Middle frontal gyrus (tissue), 1 donor: ENCODE data around the gene ME3.
"Not testable (repeated sequence)": the region's sequence is repeated elsewhere in the genome, so short reads cannot be mapped to it uniquely, and the experiment has no call there.

Experiments
- DNase-seq: peaks from one replicate; pipeline ENCODE4 v3.0.0-alpha.2; 2015; ENCODE audit warnings: low spot score; ENCODE audit errors: extremely low spot score

The ME3 gene

DNA sequence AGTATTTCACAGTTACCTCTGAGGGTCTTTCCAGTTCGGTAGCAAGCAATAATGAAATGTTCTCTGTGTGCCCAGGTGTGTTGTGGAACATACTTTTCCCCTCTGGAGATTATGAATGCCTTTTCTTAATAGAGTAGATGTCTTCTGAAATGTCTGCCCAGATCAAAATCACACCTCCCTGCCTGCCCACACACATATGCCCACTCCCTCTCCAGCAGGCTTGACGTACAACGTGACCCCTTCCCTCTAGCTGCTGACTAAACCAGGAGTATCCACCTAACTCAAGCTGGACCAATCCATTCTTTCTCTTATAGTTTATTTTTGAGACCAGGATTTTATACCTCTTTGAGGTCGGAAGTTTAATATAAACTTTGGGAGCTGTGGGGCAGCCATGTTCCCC is 48.7 kb downstream of the ME3 start:
- DNase-seq: no peak

DNA sequence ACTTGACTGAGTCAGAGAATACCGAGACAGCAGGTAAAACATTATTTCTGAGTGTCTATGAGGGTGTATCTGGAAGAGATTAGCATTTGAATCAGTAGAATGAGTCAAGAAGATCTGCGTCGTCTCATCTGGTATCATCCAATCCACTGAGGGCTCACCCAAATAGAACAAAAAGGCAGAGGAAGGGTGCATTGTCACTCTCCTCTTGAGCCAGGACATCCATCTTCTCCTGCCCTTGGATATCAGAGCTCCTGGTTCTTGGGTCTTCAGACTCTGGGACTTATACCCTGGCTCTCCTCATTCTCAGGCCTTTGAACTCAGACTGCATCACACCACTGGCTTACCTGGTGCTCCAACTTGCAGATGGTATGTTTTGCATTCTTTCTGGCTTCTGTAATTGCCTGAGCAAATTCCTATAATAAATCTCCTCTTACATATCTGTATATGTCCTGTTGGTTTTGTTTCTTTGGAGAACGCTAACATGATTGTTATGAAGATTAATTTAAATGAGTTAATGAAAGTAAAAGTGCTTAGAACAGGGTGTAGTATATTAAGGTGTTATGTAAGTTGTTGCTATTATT is 49.3 kb downstream of the ME3 start:
- no peak for DNase-seq

DNA sequence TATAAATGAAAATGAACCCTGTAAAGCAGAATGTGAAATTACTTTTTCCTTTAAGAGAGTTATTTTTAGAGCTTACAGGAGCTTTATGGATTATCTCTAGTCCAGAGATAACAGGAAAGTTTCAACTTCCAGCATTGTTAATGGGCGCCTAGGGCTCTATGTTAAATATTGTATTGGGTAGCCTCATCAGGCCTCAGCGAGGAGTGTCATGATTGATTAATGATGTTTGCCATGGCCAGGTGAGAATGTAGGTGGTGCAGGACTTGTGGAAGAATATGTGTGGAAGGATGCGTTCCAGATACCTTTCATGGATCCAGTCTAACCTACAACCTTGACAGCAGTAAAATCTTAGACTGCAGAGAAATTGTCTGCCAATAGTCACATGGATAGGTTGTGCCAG is 50.6 kb downstream of the ME3 start:
- DNase-seq: no peak

DNA sequence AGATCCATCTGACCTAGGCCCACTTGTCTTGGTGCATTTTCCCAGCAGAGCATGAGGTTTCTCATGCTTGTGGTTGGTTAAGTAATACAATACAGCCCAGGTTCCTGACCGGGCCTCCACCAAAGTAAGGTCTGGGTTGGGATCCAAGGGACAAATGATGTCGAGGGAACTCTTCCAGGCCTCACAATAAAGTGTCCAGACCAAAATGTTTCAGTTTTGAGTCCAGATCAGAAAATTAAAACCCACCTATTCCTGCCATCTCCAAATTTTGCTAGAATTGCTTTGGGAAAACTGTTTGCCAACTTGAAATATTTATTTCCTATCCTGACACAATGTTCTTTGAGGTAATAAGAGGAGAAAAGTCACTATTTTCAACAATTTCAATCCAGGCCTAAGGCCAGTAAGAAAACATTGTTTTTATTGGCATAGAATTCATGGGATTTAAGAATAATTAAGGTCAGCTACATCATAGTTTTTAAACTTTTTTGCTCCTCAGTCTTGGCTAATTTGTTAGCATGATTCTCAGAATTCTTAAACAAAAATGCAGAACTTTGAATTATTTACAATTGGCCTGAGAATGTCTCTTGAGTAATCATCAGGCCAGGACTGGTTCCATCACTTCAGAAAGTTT is 51.4 kb downstream of the ME3 start:
- no peak for DNase-seq

DNA sequence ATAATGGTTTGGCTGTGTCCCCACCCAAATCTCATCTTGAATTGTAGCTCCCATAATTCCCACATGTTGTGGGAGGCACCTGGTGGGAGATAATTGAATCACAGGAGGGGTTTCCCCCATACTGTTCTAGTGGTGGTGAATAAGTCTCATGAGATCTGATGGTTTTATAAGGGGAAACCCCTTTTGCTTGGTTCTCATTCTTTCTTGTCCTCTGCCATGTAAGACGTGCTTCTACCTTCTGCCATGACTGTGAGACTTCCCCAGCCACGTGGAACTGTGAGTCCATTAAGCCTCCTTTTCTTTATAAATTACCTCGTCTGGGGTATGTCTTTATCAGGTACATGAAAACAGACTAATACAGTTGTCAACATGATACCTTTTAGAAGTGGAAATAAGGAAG is 53.0 kb downstream of the ME3 start:
- not testable (repeated sequence) for DNase-seq

DNA sequence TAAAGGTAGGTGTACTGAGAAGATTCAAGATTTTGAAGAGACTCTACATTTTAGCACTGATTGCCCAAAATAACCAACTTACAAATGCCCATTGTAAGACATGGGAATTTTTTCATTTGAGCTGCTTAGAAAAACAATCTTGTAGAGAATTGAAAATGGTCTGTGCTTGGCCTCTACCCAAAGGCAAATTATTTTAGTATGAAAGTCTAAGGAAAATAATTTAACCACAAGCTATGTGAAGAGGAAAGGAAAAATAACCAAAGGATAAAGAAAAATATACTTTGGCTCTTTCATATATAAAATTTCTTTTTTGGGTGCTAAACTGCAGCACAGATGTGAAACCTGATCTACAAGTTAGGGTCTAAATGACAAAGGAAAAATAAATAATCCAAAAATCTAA is 54.9 kb downstream of the ME3 start:
- DNase-seq: no peak

DNA sequence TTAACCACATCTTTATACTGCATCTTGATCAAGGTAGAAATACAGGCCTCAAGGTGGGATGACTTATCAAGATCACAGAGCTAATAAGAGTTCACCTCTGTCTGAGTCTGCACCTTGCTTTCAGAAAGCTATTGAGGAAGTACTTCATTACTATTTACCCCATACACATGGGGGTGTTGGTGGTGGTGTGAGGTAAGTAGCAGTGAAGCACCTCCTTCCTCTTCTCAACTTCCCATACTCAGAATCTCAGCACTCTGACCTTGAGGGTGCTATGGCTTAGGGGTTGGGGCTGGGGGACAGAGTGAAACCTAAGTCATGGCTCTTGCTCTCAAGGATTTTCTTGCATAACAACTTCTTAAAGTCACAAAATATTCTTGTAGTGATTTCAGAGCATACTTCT is 56.9 kb downstream of the ME3 start:
- no peak for DNase-seq

DNA sequence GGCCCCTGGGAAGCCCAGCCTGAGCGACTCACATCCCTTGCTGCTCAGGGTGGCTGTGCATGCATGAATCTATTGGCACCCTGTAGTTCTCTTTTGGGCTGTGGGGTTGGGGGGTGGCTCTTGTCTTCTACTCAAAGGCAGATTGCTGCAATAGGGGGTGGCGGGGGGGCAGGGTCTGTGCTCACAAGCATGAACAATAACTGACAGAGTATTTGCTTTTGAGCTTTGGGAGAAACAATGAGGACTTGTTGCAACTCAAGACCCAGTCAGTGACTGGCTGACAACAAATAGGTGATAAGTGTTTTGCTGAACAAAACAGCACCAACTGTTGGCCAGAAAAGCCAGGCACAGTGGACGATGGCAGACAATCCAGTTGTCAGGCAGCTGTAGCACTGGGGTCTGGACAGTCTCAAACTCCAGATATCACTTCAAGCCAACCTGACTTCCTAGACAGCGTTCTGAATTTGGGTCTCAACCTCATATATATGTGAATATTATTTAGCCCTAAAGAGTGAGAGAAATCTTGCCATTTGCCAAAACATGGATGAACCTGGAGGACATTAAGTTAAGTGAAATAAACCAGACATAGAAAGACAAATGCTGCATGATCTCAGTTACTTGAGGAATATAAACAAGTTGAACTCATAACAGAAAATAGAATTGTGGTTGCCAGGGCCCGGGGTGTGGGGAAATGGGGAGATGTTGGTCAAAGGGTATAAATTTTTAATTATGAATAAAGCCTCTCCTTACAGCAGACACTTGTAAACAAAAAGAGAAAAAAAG is 61.7 kb downstream of the ME3 start:
- no peak for DNase-seq

DNA sequence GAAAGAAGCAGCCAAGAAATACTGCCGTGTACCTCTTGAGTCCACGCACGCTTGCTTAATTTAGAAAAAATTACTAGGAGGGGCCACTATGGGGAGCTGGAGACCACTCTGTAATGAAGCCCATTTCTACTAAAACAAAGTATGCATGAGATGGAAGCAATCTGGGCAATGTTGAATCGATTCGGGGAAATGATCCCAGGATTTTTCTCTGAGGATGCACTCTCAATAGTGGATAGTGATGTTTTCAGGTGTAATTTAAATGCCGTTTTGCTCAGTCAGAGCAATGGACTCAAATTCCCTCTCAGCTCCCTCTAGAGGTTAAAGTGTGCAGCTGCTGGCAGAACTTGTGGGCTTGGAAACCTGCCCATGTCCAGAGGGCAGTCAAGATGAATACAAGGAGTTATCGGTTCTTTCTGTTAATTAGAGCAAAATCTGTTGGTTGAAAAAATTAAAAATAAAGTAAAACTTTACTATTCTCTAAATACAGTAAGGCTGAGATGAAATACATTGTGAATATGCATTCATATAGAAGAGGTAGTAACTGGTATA is 64.1 kb downstream of the ME3 start:
- DNase-seq: no peak

DNA sequence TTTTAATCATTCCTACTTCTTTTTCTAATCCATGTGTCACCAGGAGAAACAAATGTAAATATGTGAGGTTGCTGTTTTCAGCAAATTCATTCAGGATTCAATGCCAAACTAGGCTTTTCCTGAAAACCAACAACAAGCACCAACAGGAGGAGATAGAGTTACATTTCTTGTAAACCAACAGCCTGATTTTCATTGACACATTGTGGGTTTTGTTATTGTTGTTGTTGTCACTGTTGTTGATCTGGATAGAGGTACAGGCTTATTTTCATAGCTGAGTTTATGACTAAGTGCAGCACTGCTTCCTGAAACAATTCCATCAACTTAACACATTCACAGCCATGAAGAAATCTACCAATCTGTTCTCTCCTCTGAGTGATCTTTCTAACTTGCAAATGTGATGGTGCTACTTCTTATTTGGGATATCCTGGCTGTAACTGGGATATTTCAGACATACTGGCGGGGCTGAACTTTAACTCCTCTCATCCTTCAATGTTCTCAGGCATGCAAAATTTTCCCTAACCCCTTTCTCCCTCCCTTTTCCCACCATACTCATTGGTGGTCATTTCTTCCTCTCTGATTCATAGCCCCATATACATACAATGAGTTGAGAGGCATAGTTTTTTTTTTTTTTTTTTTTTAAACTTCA is 65.5 kb downstream of the ME3 start:
- no peak for DNase-seq

DNA sequence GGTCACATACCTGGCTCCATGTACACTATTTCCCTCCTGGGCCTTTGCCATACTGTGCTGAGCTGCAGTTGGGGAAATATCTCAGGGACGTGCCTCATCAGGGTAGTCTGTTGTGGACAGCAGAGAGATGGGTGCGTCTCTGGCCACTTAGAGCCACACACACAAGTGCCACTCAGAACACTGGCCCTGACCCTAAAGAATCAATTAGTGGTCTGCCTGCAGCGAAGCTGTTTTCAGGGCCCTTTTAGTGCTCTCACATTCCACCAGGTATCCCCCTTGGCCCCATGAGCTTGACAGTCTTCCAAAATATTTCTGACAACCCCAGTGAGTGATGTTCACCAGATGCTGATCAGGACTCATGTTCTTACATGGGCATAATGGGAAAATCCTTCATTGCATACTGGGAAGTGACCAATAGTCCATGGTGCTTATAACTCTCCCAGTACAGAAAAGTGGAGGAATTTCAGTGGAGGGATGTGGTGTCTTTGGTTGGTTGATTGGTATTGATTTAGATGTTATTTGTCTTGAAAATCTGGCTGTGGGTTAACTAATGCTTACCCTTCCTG is 66.1 kb downstream of the ME3 start:
- no peak for DNase-seq

DNA sequence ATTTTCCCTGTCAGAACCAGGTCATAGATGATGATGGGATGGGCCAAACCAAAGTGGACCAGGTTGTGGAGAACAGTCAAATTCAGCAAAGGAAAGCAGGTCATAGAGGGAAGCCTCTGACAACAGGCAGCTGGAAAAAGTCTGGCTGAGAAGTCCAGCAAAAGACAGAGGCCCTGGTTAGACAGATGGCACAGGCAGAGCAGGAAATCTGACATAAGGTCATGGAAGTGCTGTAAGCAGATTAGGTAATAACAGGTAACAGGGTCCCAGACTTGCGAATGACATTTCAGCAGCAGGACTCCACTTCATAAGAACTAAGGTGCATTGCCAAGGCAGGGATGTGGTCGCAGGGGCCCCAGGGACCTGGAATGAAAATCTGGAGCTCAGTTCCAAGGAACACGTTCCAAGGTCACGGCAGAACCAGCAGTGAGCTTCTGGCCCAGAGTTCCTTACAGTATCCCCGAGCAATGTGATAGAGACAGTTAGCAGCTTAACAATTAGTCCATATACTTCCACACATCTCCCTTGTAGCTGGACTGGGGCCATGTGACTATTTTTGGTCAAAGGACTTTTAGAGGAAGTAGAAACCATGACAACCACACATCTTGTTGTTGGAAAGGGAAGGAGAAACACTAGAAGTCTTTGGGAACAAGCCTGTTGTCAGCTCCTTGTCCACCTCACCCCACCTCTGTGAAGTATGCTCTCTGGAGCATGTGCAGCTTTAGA is 75.4 kb downstream of the ME3 start:
- no peak for DNase-seq

DNA sequence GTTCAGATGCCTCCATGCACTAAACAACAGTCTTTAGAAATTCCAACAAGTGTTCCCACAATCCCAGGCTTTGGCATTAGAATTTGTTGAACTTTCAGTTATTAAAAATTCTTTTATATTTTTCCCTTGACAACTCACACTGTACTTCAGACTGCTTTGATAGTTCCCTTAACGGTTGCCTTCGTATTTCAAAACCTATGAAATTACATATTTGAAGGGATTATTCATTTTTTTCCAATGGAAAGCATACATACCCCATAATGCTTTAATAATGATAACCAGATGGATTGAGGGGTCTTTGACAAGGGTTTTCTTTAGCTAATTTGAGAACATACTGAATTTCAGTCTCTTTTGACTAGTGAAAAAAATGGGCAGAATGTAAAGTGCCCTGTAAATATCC is 76.5 kb downstream of the ME3 start:
- DNase-seq: no peak

DNA sequence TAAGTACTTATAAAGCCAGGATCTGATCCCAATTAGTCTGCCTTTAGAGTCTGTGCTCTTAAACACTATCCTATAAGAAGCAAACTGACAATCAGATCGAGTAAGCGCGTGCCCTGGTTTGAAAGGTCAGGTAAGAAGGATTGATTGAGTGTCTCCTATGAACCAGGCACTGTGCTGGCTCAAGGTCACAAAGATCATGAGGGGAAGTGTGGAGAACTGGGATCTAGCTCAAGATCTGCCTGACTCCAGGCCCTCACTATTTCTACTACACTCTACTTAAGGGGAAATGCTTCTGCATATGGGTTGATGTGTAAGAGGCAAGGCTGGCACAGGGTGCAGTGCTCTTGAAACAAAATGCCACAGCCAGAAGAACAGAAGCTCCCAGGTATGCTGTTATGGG is 77.0 kb downstream of the ME3 start:
- no peak for DNase-seq

DNA sequence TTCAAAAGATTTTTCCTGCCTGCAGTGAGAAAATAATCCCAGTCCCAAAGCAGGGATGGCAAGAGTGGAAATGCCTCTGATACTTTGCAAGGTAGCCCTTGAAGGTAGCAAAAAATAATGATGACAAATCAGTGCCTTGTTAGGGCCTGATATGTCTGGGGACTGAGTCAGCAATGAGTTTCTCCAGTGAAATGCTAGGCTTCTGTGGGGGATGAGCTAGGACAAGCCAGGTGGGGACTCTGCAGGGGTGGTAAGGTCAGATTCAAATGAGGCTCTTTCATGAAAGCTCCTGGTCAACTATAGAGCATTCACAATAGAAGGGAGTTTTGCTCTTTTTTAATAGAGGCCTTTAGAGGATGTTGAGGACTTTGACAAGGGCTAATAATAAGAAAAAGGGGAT is 77.7 kb downstream of the ME3 start:
- no peak for DNase-seq

DNA sequence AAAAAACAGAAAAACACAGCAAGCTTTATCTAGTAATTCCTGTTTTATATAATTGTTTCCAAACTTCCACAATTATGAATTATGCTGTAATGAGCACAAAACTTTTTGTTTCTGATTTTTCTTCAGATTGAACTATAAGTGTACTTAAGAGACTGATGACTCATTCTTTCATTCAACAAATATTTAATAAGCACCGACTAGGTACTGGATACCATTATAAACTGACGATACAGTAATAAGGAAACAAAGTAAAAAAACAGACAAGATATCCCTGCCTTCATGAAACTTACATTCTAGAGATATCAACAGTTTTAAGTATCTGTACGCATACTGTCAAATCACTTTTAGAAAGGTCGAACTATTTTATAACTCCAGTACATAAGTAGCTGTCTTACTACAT is 78.6 kb downstream of the ME3 start:
- no peak for DNase-seq

DNA sequence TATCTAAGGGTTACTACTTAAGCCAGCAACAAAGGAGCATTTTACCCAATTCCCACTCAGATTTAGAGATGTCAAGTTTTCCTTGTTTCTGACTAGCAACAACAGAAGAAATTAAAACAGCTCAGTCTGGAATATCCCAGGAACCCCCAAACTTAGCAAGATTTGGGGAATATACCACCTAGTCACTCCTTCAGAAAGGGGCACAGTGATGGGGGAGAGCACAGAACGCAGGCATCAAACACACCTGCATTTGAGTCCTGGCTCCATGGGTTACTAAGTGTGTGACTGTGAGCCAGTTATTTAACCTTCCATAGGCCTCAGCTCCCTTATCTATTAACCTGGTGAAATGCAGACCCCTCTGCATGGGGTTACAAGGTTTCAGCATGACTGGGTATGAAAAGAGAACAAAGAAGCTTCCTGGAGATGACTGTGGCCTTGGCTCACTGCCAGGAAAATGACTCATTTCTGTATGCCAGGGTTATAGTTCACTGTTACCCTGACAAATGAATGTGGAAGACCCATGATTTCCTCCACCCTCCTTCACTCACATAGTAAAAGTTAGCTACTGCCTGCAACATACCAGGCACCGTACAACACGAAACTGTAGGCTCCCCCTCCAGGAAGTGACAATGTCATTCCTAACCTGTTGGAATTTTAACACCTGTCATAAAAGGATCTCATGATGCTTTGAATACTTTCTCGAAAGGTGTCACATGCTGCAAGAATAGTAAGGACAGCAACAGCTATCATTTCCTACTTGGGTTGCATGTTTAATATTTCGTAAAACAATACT is 79.6 kb downstream of the ME3 start:
- DNase-seq: no peak

DNA sequence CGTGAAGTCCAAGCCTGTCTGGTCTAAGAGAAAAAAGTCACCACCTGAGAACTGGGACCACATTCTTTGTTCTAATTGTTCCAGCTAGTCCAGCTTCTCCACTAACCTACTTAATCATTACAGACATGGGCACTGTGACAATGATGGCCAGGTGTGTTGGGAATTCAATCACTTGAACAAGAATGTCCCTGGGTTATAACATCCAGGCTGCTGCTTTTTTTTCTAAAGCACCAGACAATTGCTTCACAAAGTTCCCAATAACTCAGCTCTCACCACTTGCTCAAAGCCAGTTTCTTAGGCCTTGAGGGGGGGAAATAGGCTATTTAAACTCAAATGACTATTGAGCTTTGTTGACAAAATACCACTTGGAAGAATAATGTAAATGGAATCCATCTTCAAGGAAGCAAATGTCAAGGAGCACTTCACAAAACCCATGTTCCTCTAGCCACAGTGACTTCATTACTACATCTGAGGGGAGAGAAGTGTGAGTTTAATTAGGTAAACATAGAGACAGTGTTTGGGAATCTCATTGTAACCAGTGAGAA is 80.3 kb downstream of the ME3 start:
- no peak for DNase-seq

DNA sequence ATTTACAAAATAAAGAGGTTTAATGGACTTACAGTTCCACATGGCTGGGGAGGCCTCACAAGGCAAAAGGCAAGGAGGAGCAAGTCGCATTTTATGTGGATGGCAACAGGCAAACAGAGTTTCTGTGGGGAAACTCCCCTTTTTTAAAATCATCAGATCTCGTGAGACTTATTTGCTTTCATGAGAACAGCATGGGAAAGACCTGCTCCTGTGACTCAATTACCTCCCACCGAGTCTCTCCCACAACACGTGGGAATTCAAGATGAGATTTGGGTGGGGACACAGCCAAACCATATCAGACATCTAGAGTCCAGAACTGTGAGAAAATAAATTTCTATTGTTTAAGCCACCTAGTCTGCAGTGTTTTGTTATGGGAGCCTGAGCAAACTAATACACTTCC is 80.8 kb downstream of the ME3 start:
- DNase-seq: no peak
